ENCODE results near the gene PXDC1.

The PXDC1 gene

GRCh38 chr6:3698021-3698420 is 53.5 kb downstream of the PXDC1 start:
- no peak overlapping the region for H3K18ac ChIP-seq (ENCODE audit: low read length)
- no peak overlapping the region for H4K91ac ChIP-seq (ENCODE audit: low read depth, low read length, poor library complexity)
- H3K4ac ChIP-seq (ENCODE audit: low read length): no peak overlapping the region
- H3K14ac ChIP-seq (ENCODE audit: low read length): no peak overlapping the region
- H3K4me3 ChIP-seq (ENCODE audit: low read length in 2 of 2): no peak overlapping the region
- H2BK15ac ChIP-seq (ENCODE audit: low read length): no peak overlapping the region
- H3K79me1 ChIP-seq (ENCODE audit: low read depth, low read length): no peaks in the 10 kb centered on the region
- no peak overlapping the region for H2AFZ ChIP-seq (ENCODE audit: low read length)
- no peak overlapping the region for H3K23ac ChIP-seq (ENCODE audit: low read depth, low read length, poor library complexity)
- H3K4me1 ChIP-seq (ENCODE audit: control insufficient read depth in 2 of 2, insufficient read depth in 1 of 2, low read depth in 1 of 2, low read length in 2 of 2): no peaks in the 10 kb centered on the region
- no CpG with 5 or more reads among the region's 5 CpGs for WGBS, 2 donors (ENCODE audit: extremely low coverage in 2 of 2, insufficient read length in 2 of 2, insufficient replicate concordance in 1 of 2)
- DNase-seq (ENCODE audit: low spot score): no peak
- H4K8ac ChIP-seq (ENCODE audit: low read depth, low read length): no peak overlapping the region
- no peak overlapping the region for H3K4me2 ChIP-seq (ENCODE audit: insufficient read depth, low read length, poor library complexity, severe bottlenecking)
- H3K27me3 ChIP-seq (ENCODE audit: control insufficient read depth in 3 of 3, insufficient read depth in 3 of 3, low read depth in 1 of 3, low read length in 3 of 3): no peaks in the 10 kb centered on the region
- H2BK120ac ChIP-seq (ENCODE audit: low read depth, low read length): no peak overlapping the region
- no peak overlapping the region for H2BK5ac ChIP-seq (ENCODE audit: low read length)
- no peaks in the 10 kb centered on the region for H3K36me3 ChIP-seq (replicated peaks in 1 of 2; ENCODE audit: control insufficient read depth in 2 of 2, insufficient read depth in 2 of 2, low read length in 2 of 2)
- peaks cover 0 to 6% of the 10 kb centered on the region in 2 donors for H3K9me3 ChIP-seq (replicated peaks in 1 of 2; ENCODE audit: control insufficient read depth in 2 of 2, insufficient read depth in 1 of 2, low read depth in 1 of 2, low read length in 2 of 2)
- H3K9ac ChIP-seq (ENCODE audit: low read depth, low read length, poor library complexity): no peak overlapping the region
- H3K27ac ChIP-seq (replicated peaks; ENCODE audit: low read length): no peak overlapping the region
- H2BK12ac ChIP-seq (ENCODE audit: low read length): no peak overlapping the region
- H2AK5ac ChIP-seq (ENCODE audit: low read depth, low read length): no peak overlapping the region

GRCh38 chr6:3697609-3698008 is 53.9 kb downstream of the PXDC1 start:
- Histone ChIP-seq H3K27ac (replicated peaks; ENCODE audit: low read length) (no peak overlapping the region), H3K23ac (ENCODE audit: low read depth, low read length, poor library complexity) (no peak overlapping the region), H3K14ac (ENCODE audit: low read length) (no peak overlapping the region), H2BK120ac (ENCODE audit: low read depth, low read length) (no peak overlapping the region), H3K27me3 (ENCODE audit: control insufficient read depth in 3 of 3, insufficient read depth in 3 of 3, low read depth in 1 of 3, low read length in 3 of 3) (no peaks in the 10 kb centered on the region), H2BK15ac (ENCODE audit: low read length) (no peak overlapping the region), H3K79me1 (ENCODE audit: low read depth, low read length) (no peaks in the 10 kb centered on the region), H2BK12ac (ENCODE audit: low read length) (no peak overlapping the region), H3K4me2 (ENCODE audit: insufficient read depth, low read length, poor library complexity, severe bottlenecking) (no peak overlapping the region), H3K9ac (ENCODE audit: low read depth, low read length, poor library complexity) (no peak overlapping the region), H3K9me3 (replicated peaks in 1 of 2; ENCODE audit: control insufficient read depth in 2 of 2, insufficient read depth in 1 of 2, low read depth in 1 of 2, low read length in 2 of 2) (peaks cover 0 to 6% of the 10 kb centered on the region in 2 donors), H3K4me3 (ENCODE audit: low read length in 2 of 2) (no peak overlapping the region), H3K18ac (ENCODE audit: low read length) (no peak overlapping the region), H3K4ac (ENCODE audit: low read length) (no peak overlapping the region), H3K4me1 (ENCODE audit: control insufficient read depth in 2 of 2, insufficient read depth in 1 of 2, low read depth in 1 of 2, low read length in 2 of 2) (no peaks in the 10 kb centered on the region), H3K36me3 (replicated peaks in 1 of 2; ENCODE audit: control insufficient read depth in 2 of 2, insufficient read depth in 2 of 2, low read length in 2 of 2) (no peaks in the 10 kb centered on the region), H2AK5ac (ENCODE audit: low read depth, low read length) (no peak overlapping the region), H2AFZ (ENCODE audit: low read length) (no peak overlapping the region), H2BK5ac (ENCODE audit: low read length) (no peak overlapping the region), H4K8ac (ENCODE audit: low read depth, low read length) (no peak overlapping the region), H4K91ac (ENCODE audit: low read depth, low read length, poor library complexity) (no peak overlapping the region)
- DNase-seq (ENCODE audit: low spot score): no peak
- WGBS, 2 donors (ENCODE audit: extremely low coverage in 2 of 2, insufficient read length in 2 of 2, insufficient replicate concordance in 1 of 2): no CpG with 5 or more reads among the region's 1 CpG

- no CpG with 5 or more reads among the region's 5 CpGs for WGBS, 2 donors (ENCODE audit: extremely low coverage in 2 of 2, insufficient read length in 2 of 2, insufficient replicate concordance in 1 of 2)
- no peak overlapping the region for H3K14ac ChIP-seq (ENCODE audit: low read length)
- H3K4me2 ChIP-seq (ENCODE audit: insufficient read depth, low read length, poor library complexity, severe bottlenecking): no peak overlapping the region
- H2BK5ac ChIP-seq (ENCODE audit: low read length): no peak overlapping the region
- no peak for DNase-seq (ENCODE audit: low spot score)
- H3K36me3 ChIP-seq (replicated peaks in 1 of 2; ENCODE audit: control insufficient read depth in 2 of 2, insufficient read depth in 2 of 2, low read length in 2 of 2): no peaks in the 10 kb centered on the region
- no peak overlapping the region for H2AK5ac ChIP-seq (ENCODE audit: low read depth, low read length)
- H2BK15ac ChIP-seq (ENCODE audit: low read length): no peak overlapping the region
- peaks cover 0 to 6% of the 10 kb centered on the region in 2 donors for H3K9me3 ChIP-seq (replicated peaks in 1 of 2; ENCODE audit: control insufficient read depth in 2 of 2, insufficient read depth in 1 of 2, low read depth in 1 of 2, low read length in 2 of 2)
- H3K79me1 ChIP-seq (ENCODE audit: low read depth, low read length): no peaks in the 10 kb centered on the region
- H3K4ac ChIP-seq (ENCODE audit: low read length): no peak overlapping the region
- H3K23ac ChIP-seq (ENCODE audit: low read depth, low read length, poor library complexity): no peak overlapping the region
- no peak overlapping the region for H4K8ac ChIP-seq (ENCODE audit: low read depth, low read length)
- no peak overlapping the region for H4K91ac ChIP-seq (ENCODE audit: low read depth, low read length, poor library complexity)
- H3K18ac ChIP-seq (ENCODE audit: low read length): no peak overlapping the region
- H2AFZ ChIP-seq (ENCODE audit: low read length): no peak overlapping the region
- H3K4me3 ChIP-seq (ENCODE audit: low read length in 2 of 2): no peak overlapping the region
- H2BK12ac ChIP-seq (ENCODE audit: low read length): no peak overlapping the region
- H3K4me1 ChIP-seq (ENCODE audit: control insufficient read depth in 2 of 2, insufficient read depth in 1 of 2, low read depth in 1 of 2, low read length in 2 of 2): no peaks in the 10 kb centered on the region
- H2BK120ac ChIP-seq (ENCODE audit: low read depth, low read length): no peak overlapping the region
- H3K27me3 ChIP-seq (ENCODE audit: control insufficient read depth in 3 of 3, insufficient read depth in 3 of 3, low read depth in 1 of 3, low read length in 3 of 3): no peaks in the 10 kb centered on the region
- H3K9ac ChIP-seq (ENCODE audit: low read depth, low read length, poor library complexity): no peak overlapping the region
- H3K27ac ChIP-seq (replicated peaks; ENCODE audit: low read length): no peak overlapping the region
Observed at GRCh38 chr6:3696525-3697088, 54.9 kb downstream of the PXDC1 start.

GRCh38 chr6:3695065-3695817 is 56.3 kb downstream of the PXDC1 start:
- DNase-seq (ENCODE audit: low spot score): no peak
- no CpG with 5 or more reads among the region's 2 CpGs for WGBS, 2 donors (ENCODE audit: extremely low coverage in 2 of 2, insufficient read length in 2 of 2, insufficient replicate concordance in 1 of 2)

More at GRCh38 chr6:3695065-3695817, 56.3 kb downstream of the PXDC1 start:
- H3K4me1 ChIP-seq (ENCODE audit: control insufficient read depth in 2 of 2, insufficient read depth in 1 of 2, low read depth in 1 of 2, low read length in 2 of 2): no peaks in the 10 kb centered on the region
- no peak overlapping the region for H2BK120ac ChIP-seq (ENCODE audit: low read depth, low read length)
- no peak overlapping the region for H4K8ac ChIP-seq (ENCODE audit: low read depth, low read length)
- no peak overlapping the region for H2AK5ac ChIP-seq (ENCODE audit: low read depth, low read length)
- no peak overlapping the region for H4K91ac ChIP-seq (ENCODE audit: low read depth, low read length, poor library complexity)
- H2BK15ac ChIP-seq (ENCODE audit: low read length): no peak overlapping the region
- H2AFZ ChIP-seq (ENCODE audit: low read length): no peak overlapping the region
- H3K4me3 ChIP-seq (ENCODE audit: low read length in 2 of 2): no peak overlapping the region
- no peaks in the 10 kb centered on the region for H3K79me1 ChIP-seq (ENCODE audit: low read depth, low read length)
- H3K9ac ChIP-seq (ENCODE audit: low read depth, low read length, poor library complexity): no peak overlapping the region
- no peak overlapping the region for H3K4ac ChIP-seq (ENCODE audit: low read length)
- H3K36me3 ChIP-seq (replicated peaks in 1 of 2; ENCODE audit: control insufficient read depth in 2 of 2, insufficient read depth in 2 of 2, low read length in 2 of 2): no peaks in the 10 kb centered on the region
- no peak overlapping the region for H2BK5ac ChIP-seq (ENCODE audit: low read length)
- no peak overlapping the region for H3K23ac ChIP-seq (ENCODE audit: low read depth, low read length, poor library complexity)
- H3K27ac ChIP-seq (replicated peaks; ENCODE audit: low read length): no peak overlapping the region
- no peak overlapping the region for H3K4me2 ChIP-seq (ENCODE audit: insufficient read depth, low read length, poor library complexity, severe bottlenecking)
- no peak overlapping the region for H2BK12ac ChIP-seq (ENCODE audit: low read length)
- H3K18ac ChIP-seq (ENCODE audit: low read length): no peak overlapping the region
- H3K27me3 ChIP-seq (ENCODE audit: control insufficient read depth in 3 of 3, insufficient read depth in 3 of 3, low read depth in 1 of 3, low read length in 3 of 3): no peaks in the 10 kb centered on the region
- no peak overlapping the region for H3K14ac ChIP-seq (ENCODE audit: low read length)
- peaks cover 0 to 6% of the 10 kb centered on the region in 2 donors for H3K9me3 ChIP-seq (replicated peaks in 1 of 2; ENCODE audit: control insufficient read depth in 2 of 2, insufficient read depth in 1 of 2, low read depth in 1 of 2, low read length in 2 of 2)
